T-cell (primary cell): ENCODE measurements around the gene ARHGAP24. TPM values are rescaled to one million over a fixed set of nuclear protein-coding genes. Genes with fewer than 3 reads are reported as not detected.
"Not testable (repeated sequence)": the region's sequence is repeated elsewhere in the genome, so short reads cannot be mapped to it uniquely, and the experiment has no call there.

Experiments
- ATAC-seq, 4 experiments: fragments of 200-7000 bp in 3 of 4; fragments of 150-1000 bp in 1 of 4; cut with Tn5 transposase; replicated peaks in 1 of 4; 1 replicate in 3 of 4; 2 replicates in 1 of 4; pipeline ENCODE4 v1.10.0; 2021; ENCODE audit warnings: moderate library complexity in 3 of 4, mild to moderate bottlenecking in 2 of 4, moderate number of reproducible peaks in 1 of 4
- CTCF ChIA-PET, 2 donors: fragments of 300-600 bp; sonication (Branson Sonifier 250); formaldehyde crosslinking; loops; one replicate each; lab custom pipeline; 2022; ENCODE audit warnings: antibody characterized with exemption in 2 of 2; lab: Charles Lee
- POLR2A ChIA-PET, 2 donors: fragments of 300-600 bp; sonication (Branson Sonifier 250); formaldehyde crosslinking; loops; one replicate each; lab custom pipeline; 2022; ENCODE audit warnings: antibody characterized with exemption in 2 of 2; lab: Charles Lee
- DNase-seq, 35 experiments: peaks; one replicate each; pipeline versions ENCODE4 v3.0.0 to v3.0.0-alpha.2; 2013 to 2023
- H3K27ac ChIP-seq: one replicate; pipeline ENCODE4 v1.5.1; 2013; ENCODE audit warnings: low read length
- H3K27me3 ChIP-seq, 2 experiments: replicated peaks in 1 of 2; 1 replicate in 1 of 2; 2 replicates in 1 of 2; pipeline versions ENCODE4 v1.6.1 to v1.7.0; 2013; ENCODE audit warnings: low read length in 1 of 2, mixed read lengths in 1 of 2; ENCODE audit not compliant: control insufficient read depth in 2 of 2, insufficient read depth in 2 of 2; ENCODE audit errors: extremely low read depth in 1 of 2
- H3K36me3 ChIP-seq, 2 donors: 1 replicate in 1 of 2; 2 replicates in 1 of 2; pipeline versions ENCODE4 v1.6.1 to v1.7.0; 2013; ENCODE audit warnings: low read length in 1 of 2; ENCODE audit not compliant: control insufficient read depth in 2 of 2, insufficient read depth in 1 of 2; ENCODE audit errors: extremely low read depth in 1 of 2
- H3K4me1 ChIP-seq, 2 experiments: 1 replicate in 1 of 2; 2 replicates in 1 of 2; pipeline versions ENCODE4 v1.6.1 to v1.7.0; 2013; ENCODE audit warnings: low read length in 2 of 2, mixed read lengths in 1 of 2; ENCODE audit not compliant: insufficient read depth in 2 of 2, control insufficient read depth in 1 of 2; ENCODE audit errors: extremely low read depth in 1 of 2
- H3K4me3 ChIP-seq, 2 donors: 1 replicate in 1 of 2; 2 replicates in 1 of 2; pipeline versions ENCODE4 v1.5.1 to v1.7.0; 2013; ENCODE audit warnings: mild to moderate bottlenecking in 2 of 2, low read length in 1 of 2, moderate library complexity in 1 of 2; ENCODE audit not compliant: control insufficient read depth in 1 of 2; ENCODE audit errors: extremely low read depth in 1 of 2
- H3K9me3 ChIP-seq: 2 replicates; pipeline ENCODE4 v1.7.0; 2013
- H3K27ac Mint-ChIP-seq, 2 donors: one replicate each; pipeline ENCODE4 v1.8.0; 2020 to 2021; ENCODE audit warnings: mild to moderate bottlenecking in 2 of 2, mixed read lengths in 2 of 2
- H3K27me3 Mint-ChIP-seq, 2 donors: one replicate each; pipeline ENCODE4 v1.8.0; 2021 to 2022; ENCODE audit warnings: mixed read lengths in 2 of 2
- H3K36me3 Mint-ChIP-seq: one replicate; pipeline ENCODE4 v1.8.0; 2021; ENCODE audit warnings: mixed read lengths
- H3K4me1 Mint-ChIP-seq, 3 donors: one replicate each; pipeline ENCODE4 v1.8.0; 2020 to 2022; ENCODE audit warnings: mixed read lengths in 3 of 3, mild to moderate bottlenecking in 1 of 3
- H3K4me3 Mint-ChIP-seq, 3 donors: one replicate each; pipeline ENCODE4 v1.8.0; 2020 to 2022; ENCODE audit warnings: mild to moderate bottlenecking in 3 of 3, mixed read lengths in 3 of 3, moderate library complexity in 3 of 3
- H3K9me3 Mint-ChIP-seq, 3 donors: one replicate each; pipeline ENCODE4 v1.8.0; 2020 to 2022; ENCODE audit warnings: mixed read lengths in 3 of 3
- WGBS: methylation state at CpG from one replicate; pipeline ENCODE4 v1.1.5; 2013; ENCODE audit warnings: missing lambda C conversion rate; ENCODE audit not compliant: insufficient coverage; 5-methylcytosine and 5-hydroxymethylcytosine counted together
- total RNA-seq, 35 experiments: library from RNA in 6 of 35; stranded (reverse) in 6 of 35; fragments of 120-200 nt in 1 of 35; gene quantifications; one replicate each; pipeline versions ENCODE4 v1.2.1 to v1.2.4 and lab custom pipeline; 2013 to 2026

The ARHGAP24 gene
- total RNA-seq, 5 donors from 2014 or later (not counting 1 experiment from before 2014, with no cell fraction given), result 0.45 to 2.7 (median 1.8) TPM

DNA sequence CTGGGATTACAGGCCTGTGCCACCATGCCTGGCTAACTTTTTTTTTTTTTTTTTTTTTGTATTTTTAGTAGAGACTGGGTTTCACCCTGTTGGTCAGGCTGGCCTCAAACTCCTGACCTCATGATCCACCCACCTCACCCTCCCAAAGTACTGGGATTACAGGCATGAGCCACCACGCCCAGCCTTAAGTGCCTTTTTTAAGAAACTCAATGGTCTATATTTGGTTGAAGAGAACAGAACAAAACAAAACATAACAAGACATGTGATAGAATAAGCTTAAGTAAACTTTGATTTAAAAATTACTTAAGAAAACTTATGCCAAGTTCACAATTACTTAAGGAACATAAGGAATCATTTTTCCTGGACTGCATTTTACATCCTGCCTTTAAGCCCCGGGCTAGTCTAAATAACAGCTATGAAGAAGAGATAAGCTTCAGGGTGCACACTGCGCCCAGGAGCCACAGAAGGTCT is 365.1 kb downstream of the ARHGAP24 start:
- H3K4me1 ChIP-seq, H3K9me3 Mint-ChIP-seq, H3K9me3 ChIP-seq, H3K27ac ChIP-seq, H3K27me3 Mint-ChIP-seq, H3K36me3 ChIP-seq, H3K4me1 Mint-ChIP-seq, H3K36me3 Mint-ChIP-seq, H3K27me3 ChIP-seq, CTCF ChIA-PET, H3K4me3 Mint-ChIP-seq, H3K4me3 ChIP-seq, DNase-seq, H3K27ac Mint-ChIP-seq, POLR2A ChIA-PET, ATAC-seq: not testable (repeated sequence)
- WGBS, result 93% methylated on average over 2 of the region's 3 CpGs

DNA sequence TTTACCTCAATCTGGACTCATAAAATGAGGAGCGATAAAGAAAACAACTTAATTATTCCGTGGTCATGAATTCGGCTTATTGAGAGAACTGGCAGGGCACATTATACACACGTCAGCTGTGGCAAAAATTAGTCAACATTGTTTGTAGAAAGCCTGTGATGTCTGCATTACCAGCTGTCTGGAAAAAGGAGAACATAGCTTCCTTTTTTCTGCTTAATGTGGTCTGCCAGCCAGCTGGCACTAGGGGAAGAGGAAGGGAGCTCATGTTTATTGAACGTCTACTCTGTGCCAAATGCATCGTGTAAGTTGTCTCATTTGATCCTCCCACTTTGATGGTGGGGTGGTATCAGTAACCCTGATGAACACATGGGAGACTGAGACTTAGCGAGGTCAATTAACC is 367.6 kb downstream of the ARHGAP24 start:
- H3K4me3 ChIP-seq, result no peak overlapping the region
- no peaks in the 10 kb centered on the region for H3K36me3 Mint-ChIP-seq
- H3K4me1 Mint-ChIP-seq, result no peaks in the 10 kb centered on the region
- no peak for ATAC-seq
- H3K27ac Mint-ChIP-seq, result no peak overlapping the region
- no peaks in the 10 kb centered on the region for H3K27me3 ChIP-seq
- 17% methylated on average over 6 of the region's 7 CpGs for WGBS
- POLR2A ChIA-PET, result no interaction called here
- no peak overlapping the region for H3K27ac ChIP-seq
- H3K4me3 Mint-ChIP-seq, result no peak overlapping the region
- no peaks in the 10 kb centered on the region for H3K4me1 ChIP-seq
- H3K9me3 Mint-ChIP-seq, result peaks cover 0 to 7% (median 0%) of the 10 kb centered on the region in 3 donors
- H3K36me3 ChIP-seq, result no peaks in the 10 kb centered on the region
- no peaks in the 10 kb centered on the region for H3K9me3 ChIP-seq
- DNase-seq, result peak in 1 of 35 experiments; percentile 17
- no peaks in the 10 kb centered on the region for H3K27me3 Mint-ChIP-seq
- CTCF ChIA-PET, result no interaction called here

DNA sequence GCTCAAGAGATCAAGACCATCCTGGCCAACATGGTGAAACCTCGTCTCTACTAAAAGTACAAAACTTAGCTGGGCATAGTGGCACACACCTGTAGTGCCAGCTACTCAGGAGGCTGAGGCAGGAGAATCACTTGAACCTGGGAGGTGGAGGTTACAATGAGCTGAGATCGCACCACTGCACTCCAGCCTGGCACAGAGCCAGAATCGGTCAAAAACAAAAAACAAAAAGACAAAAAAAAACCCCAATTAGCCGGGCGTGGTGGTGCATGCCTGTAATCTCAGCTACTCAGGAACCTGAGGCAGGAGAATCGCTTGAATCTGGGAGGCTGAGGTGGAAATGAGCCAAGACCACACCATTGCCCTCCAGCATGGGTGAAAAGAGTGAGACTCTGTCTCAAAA is 378.8 kb downstream of the ARHGAP24 start:
- H3K4me1 Mint-ChIP-seq, CTCF ChIA-PET, H3K4me3 ChIP-seq, POLR2A ChIA-PET, H3K36me3 ChIP-seq, DNase-seq, H3K27ac Mint-ChIP-seq, H3K27me3 ChIP-seq, H3K9me3 ChIP-seq, H3K4me1 ChIP-seq, H3K4me3 Mint-ChIP-seq, H3K36me3 Mint-ChIP-seq, ATAC-seq, H3K27me3 Mint-ChIP-seq, H3K27ac ChIP-seq, H3K9me3 Mint-ChIP-seq: not testable (repeated sequence)
- WGBS, result no CpG with 5 or more reads among the region's 6 CpGs

DNA sequence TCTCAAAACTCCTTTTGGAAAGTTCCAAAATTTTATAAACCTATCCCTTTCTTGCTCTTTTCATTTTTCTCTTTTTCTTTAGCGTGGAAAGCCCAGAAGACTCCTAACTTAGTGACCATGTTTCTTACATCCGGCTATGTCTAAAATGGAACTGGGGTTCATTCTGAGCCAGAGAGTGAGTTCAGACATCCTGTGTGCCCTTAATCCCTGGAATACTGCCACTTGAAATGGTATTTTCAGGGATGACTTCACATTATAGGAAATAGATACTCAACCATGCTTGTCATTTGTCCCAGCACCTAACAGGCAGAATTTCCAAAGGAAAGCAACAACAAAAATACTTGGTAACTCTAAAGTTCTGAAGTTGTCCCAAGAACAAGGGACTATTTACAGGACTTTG is 379.6 kb downstream of the ARHGAP24 start:
- Mint-ChIP-seq H3K4me3 (no peak overlapping the region), H3K4me1 (no peaks in the 10 kb centered on the region), H3K36me3 (no peaks in the 10 kb centered on the region), H3K27ac (no peak overlapping the region), H3K27me3 (no peaks in the 10 kb centered on the region), H3K9me3 (peaks cover 5 to 10% (median 8%) of the 10 kb centered on the region in 3 donors)
- DNase-seq (no peak), ATAC-seq (no peak)
- H3K27me3 ChIP-seq, result no peaks in the 10 kb centered on the region
- H3K36me3 ChIP-seq, result no peaks in the 10 kb centered on the region
- 100% methylated on average over 1 of the region's 2 CpGs for WGBS
- H3K27ac ChIP-seq, result no peak overlapping the region
- no peaks in the 10 kb centered on the region for H3K4me1 ChIP-seq
- no peak overlapping the region for H3K4me3 ChIP-seq
- ChIA-PET POLR2A (no interaction called here), CTCF (no interaction called here)
- H3K9me3 ChIP-seq, result no peaks in the 10 kb centered on the region

DNA sequence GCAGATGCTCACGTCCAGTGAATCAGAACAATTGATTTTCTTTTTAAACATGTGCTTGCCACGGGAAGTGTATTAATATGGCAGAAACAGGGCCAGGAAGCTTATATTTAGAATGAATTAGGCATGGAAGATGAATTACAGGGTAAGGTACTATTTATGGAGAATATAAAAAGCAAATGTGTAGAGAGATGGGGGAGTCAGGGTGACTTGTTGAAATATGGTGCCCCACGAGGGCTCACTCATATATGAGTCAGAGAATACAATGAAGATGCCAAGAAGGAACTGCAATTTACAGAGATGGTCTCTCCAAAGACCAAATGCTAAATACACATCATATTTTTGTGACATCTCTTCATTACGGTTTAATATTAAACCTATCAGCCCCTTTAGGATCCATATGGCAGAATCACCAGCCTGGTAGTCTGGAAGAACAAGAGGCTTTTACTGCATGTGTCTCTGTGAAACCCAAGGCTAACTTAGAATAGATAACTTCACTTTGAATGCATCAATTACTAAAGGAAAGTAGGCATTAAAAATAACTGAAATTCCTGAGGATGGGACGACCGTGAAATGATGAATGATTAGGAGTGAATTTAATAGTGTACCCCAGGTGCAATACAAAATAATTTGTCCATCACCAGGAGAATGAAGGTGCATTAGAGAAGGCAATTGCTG is 385.3 kb downstream of the ARHGAP24 start:
- no peak for ATAC-seq

DNA sequence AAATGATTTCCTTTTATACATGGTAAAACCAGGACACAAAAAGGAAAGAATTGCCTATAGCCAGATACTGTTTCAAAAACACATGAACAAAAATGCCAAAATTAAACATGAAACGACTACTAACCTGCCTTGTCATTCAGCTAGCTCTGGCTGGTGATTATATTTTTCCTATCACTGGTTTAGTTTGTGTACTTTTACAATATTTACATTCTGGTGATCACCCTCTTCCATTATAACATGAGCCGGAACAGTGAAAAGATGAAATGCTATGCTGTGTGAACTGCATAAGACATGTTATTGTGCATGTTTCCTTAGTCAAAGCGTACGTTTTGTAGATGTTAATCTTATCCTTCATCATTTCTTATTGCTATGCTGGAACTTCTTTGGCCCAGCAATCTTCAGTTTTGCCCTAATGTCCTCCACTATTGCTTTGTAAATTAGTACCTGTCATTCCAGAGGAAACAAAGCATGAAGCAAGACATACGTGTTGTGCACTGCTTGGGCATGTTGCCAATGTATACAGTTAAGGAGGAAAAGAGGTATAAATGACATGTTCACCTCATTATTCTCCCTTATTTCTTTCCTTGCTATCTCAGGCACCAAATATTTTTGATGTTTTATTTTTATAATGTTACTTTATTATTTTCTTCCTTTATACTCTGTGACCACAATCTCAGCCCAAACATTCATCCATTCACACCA is 386.3 kb downstream of the ARHGAP24 start:
- no peaks in the 10 kb centered on the region for H3K4me1 ChIP-seq
- ATAC-seq (no peak), DNase-seq (no peak)
- no peak overlapping the region for H3K27ac Mint-ChIP-seq
- ChIA-PET CTCF (no interaction called here), POLR2A (no interaction called here)
- H3K9me3 ChIP-seq, result no peaks in the 10 kb centered on the region
- no peaks in the 10 kb centered on the region for H3K4me1 Mint-ChIP-seq
- H3K36me3 ChIP-seq, result no peaks in the 10 kb centered on the region
- H3K9me3 Mint-ChIP-seq, result peaks cover 0 to 3% (median 0%) of the 10 kb centered on the region in 3 donors
- H3K4me3 ChIP-seq, result no peak overlapping the region
- H3K27ac ChIP-seq, result no peak overlapping the region
- no peak overlapping the region for H3K4me3 Mint-ChIP-seq
- no peaks in the 10 kb centered on the region for H3K27me3 Mint-ChIP-seq
- no CpG with 5 or more reads among the region's 5 CpGs for WGBS
- no peaks in the 10 kb centered on the region for H3K27me3 ChIP-seq
- H3K36me3 Mint-ChIP-seq, result no peaks in the 10 kb centered on the region

More for the DNA sequence above, 385.3 kb downstream of the ARHGAP24 start:
- Mint-ChIP-seq H3K27me3 (no peaks in the 10 kb centered on the region), H3K27ac (no peak overlapping the region), H3K36me3 (no peaks in the 10 kb centered on the region), H3K4me3 (no peak overlapping the region), H3K4me1 (no peaks in the 10 kb centered on the region), H3K9me3 (peaks cover 0 to 7% (median 0%) of the 10 kb centered on the region in 3 donors)
- Histone ChIP-seq H3K36me3 (no peaks in the 10 kb centered on the region), H3K4me1 (no peaks in the 10 kb centered on the region), H3K27me3 (no peaks in the 10 kb centered on the region), H3K9me3 (no peaks in the 10 kb centered on the region), H3K4me3 (no peak overlapping the region), H3K27ac (no peak overlapping the region)
- DNase-seq, result no peak
- ChIA-PET CTCF (no interaction called here), POLR2A (interaction anchor here in 1 of 2 donors (0.5 kb wide), 1 partner anchor 30 kb away, joined by 3 read pairs; no protein-coding TSS in a partner anchor)
- WGBS, result 100% methylated on average over 1 of the region's 6 CpGs
